GM18873 (cell line): Measurements from ENCODE around the gene ASTN2.

ENCODE experiments used
- ATAC-seq: cut with Tn5 transposase; IDR thresholded peaks from one replicate; pipeline ENCODE4 v1.9.1; 2021; ENCODE audit warnings: mild to moderate bottlenecking, moderate library complexity, moderate number of reproducible peaks; ENCODE audit not compliant: unreplicated experiment, low FRiP score

Gene ASTN2

DNA sequence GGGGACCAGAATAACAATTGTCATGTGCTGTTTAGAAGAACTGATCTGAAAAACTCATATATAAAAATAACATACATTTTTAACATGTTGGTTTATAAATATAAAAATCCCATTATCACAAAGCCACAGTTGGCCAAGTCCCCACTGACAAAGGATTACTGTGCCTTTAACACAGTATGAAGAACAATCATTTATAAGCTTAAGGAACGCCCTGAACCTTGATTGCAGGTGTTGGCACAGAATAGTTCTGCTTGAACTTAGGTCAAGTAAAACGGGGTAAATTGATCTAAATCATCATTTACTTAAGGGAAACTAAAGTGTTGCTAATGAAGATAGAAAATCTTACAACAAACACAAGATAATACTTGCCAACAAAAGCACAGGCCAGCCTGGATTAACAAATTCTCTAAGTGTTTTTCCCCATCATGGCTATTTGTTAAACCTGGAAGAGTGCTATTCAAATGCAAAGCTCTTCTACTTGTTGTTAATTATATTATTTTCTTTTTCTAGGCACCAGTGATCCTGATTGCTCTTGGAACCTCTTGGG, 46.1 kb downstream of the ASTN2 start:
- no peak for ATAC-seq

GRCh38 chr9:117365438-117365837, 49.4 kb downstream of the ASTN2 start:
- no peak for ATAC-seq

GRCh38 chr9:117363006-117363405, 51.9 kb downstream of the ASTN2 start:
- no peak for ATAC-seq

DNA sequence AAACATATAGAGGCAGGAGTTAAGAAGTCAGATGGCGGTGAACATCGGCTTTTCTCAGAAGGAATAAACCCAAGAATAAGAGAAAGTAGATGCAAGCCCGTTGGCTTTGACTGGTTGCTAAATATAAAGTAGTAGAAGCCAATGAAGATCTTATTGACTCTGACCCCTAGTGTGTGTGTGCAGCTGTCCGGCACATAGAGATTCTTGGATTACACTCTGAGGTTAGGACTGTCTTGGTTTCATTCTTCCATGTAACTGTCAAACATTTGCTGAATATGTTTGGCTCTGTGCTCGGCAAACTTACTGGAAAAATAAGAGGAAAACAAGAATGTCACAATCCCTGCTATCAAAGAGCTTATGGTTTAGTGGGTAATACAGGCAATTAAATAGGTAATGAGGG, 54.9 kb downstream of the ASTN2 start:
- no peak for ATAC-seq

- ATAC-seq, result no peak
These were observed 59.3 kb downstream of the ASTN2 start for GRCh38 chr9:117355542-117355941.

GRCh38 chr9:117354997-117355396, 59.9 kb downstream of the ASTN2 start:
- ATAC-seq, result no peak

DNA sequence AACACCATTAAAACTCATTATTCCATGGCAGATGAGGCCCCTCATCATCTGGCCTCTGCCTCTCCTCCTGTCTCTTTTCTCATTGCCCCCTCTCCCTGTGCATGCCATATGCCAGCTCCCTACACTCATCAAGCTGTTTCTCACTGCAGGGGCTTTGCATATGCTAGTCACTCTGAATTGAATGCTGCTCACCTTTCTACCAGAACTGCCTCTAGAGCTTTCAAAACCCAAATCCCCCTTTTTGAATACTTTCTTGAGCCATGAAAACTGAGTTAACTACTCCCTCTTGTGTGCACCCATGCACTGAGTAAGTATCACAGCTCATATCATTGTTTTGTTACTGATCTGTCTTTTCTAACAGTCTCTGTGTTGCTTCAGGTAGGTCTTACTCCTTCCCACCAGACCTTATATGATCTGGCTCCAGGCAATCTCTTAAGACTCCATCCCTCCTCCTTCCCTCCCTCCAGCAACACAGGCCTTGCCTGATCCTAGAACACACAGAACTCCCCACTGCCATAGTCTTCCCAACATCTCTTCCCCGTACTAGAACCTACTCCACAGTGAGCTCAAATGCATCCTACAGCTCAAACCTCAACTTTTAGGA, 60.5 kb downstream of the ASTN2 start:
- no peak for ATAC-seq

- ATAC-seq, result no peak
These were observed 69.8 kb downstream of the ASTN2 start for GRCh38 chr9:117344892-117345660.

DNA sequence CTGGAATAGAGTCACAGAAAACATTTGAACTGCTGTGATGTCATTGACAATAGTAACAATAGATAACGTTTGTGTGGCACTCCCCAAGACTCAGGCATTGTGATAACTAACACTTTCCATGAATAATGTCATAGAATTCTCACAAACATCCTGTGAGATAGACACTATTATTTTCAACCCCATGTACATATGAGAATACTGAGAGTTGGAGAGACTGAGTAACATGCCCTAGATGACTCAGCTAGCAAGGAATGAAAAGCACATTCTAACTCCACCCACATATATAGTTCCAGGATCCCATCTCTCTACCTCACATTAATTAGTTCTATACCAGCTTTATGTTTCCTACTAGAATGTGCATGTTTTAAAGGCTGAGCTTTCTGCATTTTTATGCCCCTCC, 71.4 kb downstream of the ASTN2 start:
- no peak for ATAC-seq

- ATAC-seq, result no peak
These were observed 73.7 kb downstream of the ASTN2 start for GRCh38 chr9:117341151-117341550.

- ATAC-seq, result no peak
These were observed 74.4 kb downstream of the ASTN2 start for GRCh38 chr9:117340422-117340821.

GRCh38 chr9:117335837-117336433, 78.9 kb downstream of the ASTN2 start:
- ATAC-seq, result no peak

- no peak for ATAC-seq
These were observed 80.8 kb downstream of the ASTN2 start for GRCh38 chr9:117334101-117334500.

GRCh38 chr9:117325831-117326230, 89.0 kb downstream of the ASTN2 start:
- ATAC-seq, result no peak

- no peak for ATAC-seq
These were observed 89.6 kb downstream of the ASTN2 start for GRCh38 chr9:117325110-117325731.

- ATAC-seq, result no peak
These were observed 91.5 kb downstream of the ASTN2 start for GRCh38 chr9:117323390-117323789.

- no peak for ATAC-seq
These were observed 97.7 kb downstream of the ASTN2 start for GRCh38 chr9:117317192-117317591.

- ATAC-seq, result no peak
These were observed 99.6 kb downstream of the ASTN2 start for GRCh38 chr9:117315236-117315635.

DNA sequence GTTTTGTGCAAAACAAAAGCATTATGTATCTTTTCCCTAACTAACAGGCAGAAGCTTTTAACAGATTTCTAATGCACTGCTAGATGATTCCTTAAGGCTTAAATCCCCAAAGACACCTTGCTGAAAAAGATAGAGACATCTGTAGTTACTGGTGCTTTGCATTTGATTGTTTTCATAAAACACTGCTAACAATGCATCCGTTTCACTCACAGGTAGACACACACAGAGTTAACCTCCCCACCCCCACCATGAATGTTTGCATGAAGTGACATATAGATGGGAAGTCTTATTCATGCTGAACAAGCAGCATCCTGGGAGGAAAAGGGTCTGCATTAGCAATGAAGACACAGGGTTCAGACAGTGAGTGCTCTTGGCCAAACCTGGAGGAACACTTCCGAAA, 100.9 kb downstream of the ASTN2 start:
- ATAC-seq, result no peak

DNA sequence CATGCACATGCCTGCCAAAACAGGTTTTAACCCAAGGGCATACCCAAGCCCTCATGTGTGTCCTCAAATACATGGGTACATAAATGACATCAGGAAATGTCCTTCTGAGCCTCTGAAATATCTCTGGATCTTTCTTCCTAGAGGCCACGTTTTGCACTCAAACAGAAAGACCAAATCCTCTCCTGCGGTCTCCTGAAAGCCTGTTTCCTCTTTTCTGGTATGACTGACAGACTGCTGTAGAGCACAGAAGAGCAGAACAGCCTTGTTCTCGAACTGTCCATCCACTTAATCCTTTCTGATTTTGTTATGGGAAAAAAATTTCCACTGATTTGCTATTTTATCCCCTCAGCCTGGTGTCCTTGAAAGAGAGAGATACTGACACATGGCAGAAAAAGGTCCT, 107.2 kb downstream of the ASTN2 start:
- ATAC-seq, result no peak

DNA sequence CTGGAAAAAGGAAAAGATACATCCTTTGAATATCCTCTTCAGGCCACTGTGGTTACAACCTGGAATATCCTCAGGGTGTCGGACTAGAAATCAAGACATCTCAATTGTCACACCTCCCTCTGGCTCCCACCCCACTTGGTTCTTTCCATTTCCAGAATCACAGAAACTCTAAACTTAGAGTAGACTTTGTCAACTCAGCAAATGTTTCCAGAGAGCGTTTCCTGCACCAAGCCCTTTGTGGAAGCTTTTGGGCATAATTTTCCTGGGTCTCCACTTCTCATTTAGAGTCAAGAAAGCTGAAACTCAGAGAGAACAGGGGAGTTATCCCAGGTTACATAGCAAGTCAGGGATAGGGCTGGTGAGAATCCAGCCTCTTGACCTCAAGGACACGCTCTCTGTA, 108.8 kb downstream of the ASTN2 start:
- no peak for ATAC-seq
